ENCODE data around the gene SYNE1.
A peak's percentile ranks its signal among the peaks of the same experiment; 100 is the strongest.

Gene SYNE1

GRCh38 chr6:152387091-152387490, 250.1 kb downstream of the SYNE1 start:
- H3K4me3 ChIP-seq (ENCODE audit: low read length), result no peak overlapping the region
- no peak for TF ChIP-seq ZNF274 (IDR thresholded peaks at IDR 0.05; ENCODE audit: low read depth, low read length)

- TF ChIP-seq ZNF274 (IDR thresholded peaks at IDR 0.05; ENCODE audit: low read depth, low read length), result no peak
- H3K4me3 ChIP-seq (ENCODE audit: low read length), result no peak overlapping the region
These were observed 251.0 kb downstream of the SYNE1 start for GRCh38 chr6:152386131-152386530.

DNA sequence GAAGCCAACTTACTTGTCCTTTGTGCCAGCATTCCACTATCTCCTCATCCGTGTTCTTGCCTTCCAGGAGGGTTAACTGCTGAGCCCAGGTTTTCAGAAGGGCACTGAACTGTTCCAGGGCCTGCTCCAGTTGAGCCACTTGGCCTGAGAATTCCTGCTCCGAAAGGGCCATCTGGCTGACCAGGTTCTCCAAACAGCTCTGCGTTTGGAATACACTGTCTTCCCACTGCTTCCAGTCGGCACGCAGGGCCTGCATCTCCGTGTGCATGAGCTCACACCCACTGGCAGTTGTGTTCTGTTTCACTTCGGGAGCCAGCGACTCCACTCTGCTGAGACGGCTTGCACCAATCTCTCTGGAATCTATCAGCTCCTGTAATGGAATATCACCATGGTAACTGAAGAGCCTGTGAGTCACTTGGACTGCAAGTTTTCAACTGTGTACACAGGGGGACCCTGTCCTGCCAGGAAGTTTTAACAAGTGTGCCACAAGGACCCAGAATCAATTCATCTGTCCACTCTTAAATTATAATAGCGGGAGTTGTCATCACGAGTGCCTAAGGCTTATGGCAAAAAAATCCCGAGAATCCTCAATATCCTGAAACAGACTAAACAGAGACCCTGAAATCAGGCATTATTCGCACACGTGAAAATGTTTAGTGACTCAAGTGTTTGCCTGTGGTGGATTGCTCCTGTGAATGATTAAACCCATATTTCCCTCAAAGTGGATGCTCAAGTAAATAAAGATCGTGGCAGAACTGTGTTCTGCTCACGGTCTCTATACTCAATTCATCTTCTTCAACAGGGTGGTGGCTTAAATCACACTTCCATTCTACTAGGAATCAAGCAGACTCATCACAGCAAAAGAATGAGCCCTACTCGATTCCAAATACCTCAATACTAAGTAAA, 255.9 kb downstream of the SYNE1 start:
- no peak for TF ChIP-seq ZNF274 (IDR thresholded peaks at IDR 0.05; ENCODE audit: low read depth, low read length)
- H3K4me3 ChIP-seq (ENCODE audit: low read length), result no peak overlapping the region; the same call in 1 of the 2 replicates

GRCh38 chr6:152380351-152380767, 256.8 kb downstream of the SYNE1 start:
- TF ChIP-seq ZNF274 (IDR thresholded peaks at IDR 0.05; ENCODE audit: low read depth, low read length), result no peak
- peak overlapping the region; percentile 15; the same call in 1 of the 2 replicates for H3K4me3 ChIP-seq (ENCODE audit: low read length)

DNA sequence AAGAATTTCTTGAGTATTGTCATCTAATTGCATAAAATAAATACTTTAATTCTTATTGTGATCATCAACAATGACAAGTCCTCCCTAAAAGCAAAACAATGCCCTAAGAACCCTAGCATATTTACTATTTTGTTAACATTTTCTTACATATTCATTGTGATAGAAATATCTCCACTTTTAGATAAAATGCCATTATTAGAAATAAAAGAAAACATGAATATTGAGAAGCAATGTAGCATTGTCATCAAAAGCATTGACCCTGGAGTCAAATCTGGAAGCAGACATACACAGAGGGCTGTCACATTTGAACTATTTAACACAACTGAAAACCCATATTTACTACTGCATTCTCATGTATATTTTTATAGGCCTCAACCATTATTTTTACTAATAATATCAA, 257.7 kb downstream of the SYNE1 start:
- H3K4me3 ChIP-seq (ENCODE audit: low read length), result no peak overlapping the region
- no peak for TF ChIP-seq ZNF274 (IDR thresholded peaks at IDR 0.05; ENCODE audit: low read depth, low read length)

- no peak for TF ChIP-seq ZNF274 (IDR thresholded peaks at IDR 0.05; ENCODE audit: low read depth, low read length)
- no peak overlapping the region for H3K4me3 ChIP-seq (ENCODE audit: low read length)
These were observed 259.0 kb downstream of the SYNE1 start for GRCh38 chr6:152378169-152378568.

DNA sequence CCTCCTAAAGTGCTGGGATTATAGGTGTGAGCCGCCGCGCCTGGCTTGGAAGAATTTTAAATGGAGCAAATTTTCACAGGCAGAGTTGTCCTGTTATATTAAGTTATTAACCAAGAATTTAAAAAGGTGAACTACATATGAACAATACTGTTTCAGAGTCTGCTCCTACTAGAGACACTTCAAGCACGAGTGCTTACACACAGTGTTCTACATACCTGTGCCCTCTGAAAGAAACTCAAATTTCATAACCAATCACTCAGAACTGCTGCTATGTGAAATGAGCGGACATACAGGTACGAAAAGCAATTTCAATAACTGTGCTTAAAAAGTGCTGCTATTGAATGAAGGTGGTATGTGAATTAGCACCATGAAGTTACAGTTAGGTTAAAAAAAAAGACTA, 262.0 kb downstream of the SYNE1 start:
- no peak overlapping the region for H3K4me3 ChIP-seq (ENCODE audit: low read length)

GRCh38 chr6:152372945-152373344, 264.2 kb downstream of the SYNE1 start:
- H3K4me3 ChIP-seq (ENCODE audit: low read length), result no peak overlapping the region
- TF ChIP-seq ZNF274 (IDR thresholded peaks at IDR 0.05; ENCODE audit: low read depth, low read length), result no peak

More for the DNA sequence above, 262.0 kb downstream of the SYNE1 start:
- TF ChIP-seq ZNF274 (IDR thresholded peaks at IDR 0.05; ENCODE audit: low read depth, low read length), result no peak

DNA sequence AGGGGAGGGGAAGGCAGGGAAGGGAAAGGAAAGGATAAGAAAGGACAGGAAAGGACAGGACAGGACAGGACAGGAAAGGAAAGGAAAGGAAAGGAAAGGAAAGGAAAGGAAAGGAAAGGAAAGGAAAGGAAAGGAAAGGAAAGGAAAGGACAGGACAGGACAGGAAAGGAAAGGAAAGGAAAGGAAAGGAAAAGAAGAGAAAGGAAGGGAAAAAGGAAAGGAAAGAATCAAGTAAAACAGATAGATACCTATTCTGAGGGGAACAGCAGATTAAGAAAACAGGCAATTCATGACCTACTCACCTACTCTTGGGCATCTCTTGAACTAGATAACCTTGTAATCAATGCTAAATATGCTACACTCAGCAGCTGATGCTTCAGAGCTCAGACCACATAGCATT, 265.4 kb downstream of the SYNE1 start:
- TF ChIP-seq ZNF274 (IDR thresholded peaks at IDR 0.05; ENCODE audit: low read depth, low read length), result no peak
- H3K4me3 ChIP-seq (ENCODE audit: low read length), result no peak overlapping the region

- no peak for TF ChIP-seq ZNF274 (IDR thresholded peaks at IDR 0.05; ENCODE audit: low read depth, low read length)
- no peak overlapping the region for H3K4me3 ChIP-seq (ENCODE audit: low read length)
These were observed 268.2 kb downstream of the SYNE1 start for GRCh38 chr6:152368751-152369624.

- no peak for TF ChIP-seq ZNF274 (IDR thresholded peaks at IDR 0.05; ENCODE audit: low read depth, low read length)
- H3K4me3 ChIP-seq (ENCODE audit: low read length), result no peak overlapping the region
These were observed 272.3 kb downstream of the SYNE1 start for GRCh38 chr6:152364866-152365265.

DNA sequence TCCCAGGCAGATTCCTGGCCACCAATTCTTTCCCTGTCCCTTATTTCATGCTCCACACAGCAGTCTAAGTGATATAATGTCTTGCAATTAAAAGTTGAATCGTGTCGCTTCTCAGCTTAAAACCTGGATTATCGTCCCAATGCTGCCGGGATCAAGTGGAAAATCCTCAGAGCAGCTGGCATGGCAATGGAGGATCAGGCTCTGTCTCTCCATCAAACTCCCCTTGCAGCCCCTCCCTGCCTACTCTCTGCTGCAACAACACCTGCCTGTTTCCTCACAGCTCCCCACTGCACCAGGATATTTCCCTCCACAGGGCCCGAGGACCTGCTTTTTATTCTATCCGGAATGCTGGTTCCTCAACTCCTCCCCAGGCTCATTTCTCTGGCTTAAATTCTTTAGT, 277.1 kb downstream of the SYNE1 start:
- no peak for TF ChIP-seq ZNF274 (IDR thresholded peaks at IDR 0.05; ENCODE audit: low read depth, low read length)
- H3K4me3 ChIP-seq (ENCODE audit: low read length), result no peak overlapping the region

- TF ChIP-seq ZNF274 (IDR thresholded peaks at IDR 0.05; ENCODE audit: low read depth, low read length), result no peak
- no peak overlapping the region for H3K4me3 ChIP-seq (ENCODE audit: low read length)
These were observed 280.5 kb downstream of the SYNE1 start for GRCh38 chr6:152356662-152357061.

DNA sequence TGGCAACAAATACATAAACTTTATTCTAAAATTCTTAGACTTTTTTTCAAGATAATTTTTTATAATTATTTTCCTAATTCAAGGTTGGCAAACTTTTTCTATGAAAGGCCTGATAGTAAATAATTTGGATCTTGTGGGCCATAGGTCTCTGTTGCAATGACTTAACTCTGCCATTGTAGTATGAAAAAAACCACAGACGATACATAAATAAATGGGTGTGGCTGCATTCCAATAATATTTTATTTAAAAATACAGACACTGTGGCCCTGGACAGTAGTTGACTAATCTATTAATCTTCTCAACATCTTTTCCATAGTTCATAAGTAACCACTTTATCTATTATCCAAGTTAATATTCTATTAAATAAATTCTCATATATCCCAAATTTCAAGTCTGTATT, 281.1 kb downstream of the SYNE1 start:
- no peak overlapping the region for H3K4me3 ChIP-seq (ENCODE audit: low read length)
- TF ChIP-seq ZNF274 (IDR thresholded peaks at IDR 0.05; ENCODE audit: low read depth, low read length), result no peak

GRCh38 chr6:152355166-152355565, 282.0 kb downstream of the SYNE1 start:
- no peak for TF ChIP-seq ZNF274 (IDR thresholded peaks at IDR 0.05; ENCODE audit: low read depth, low read length)
- H3K4me3 ChIP-seq (ENCODE audit: low read length), result no peak overlapping the region

Data from GM08714 (cell line).